IgD-negative memory B cell (primary cell): ENCODE measurements around the gene CTCFL. TPM values are rescaled to one million over a fixed set of nuclear protein-coding genes. Genes with fewer than 3 reads are reported as not detected.
"Not testable (repeated sequence)": the region's sequence is repeated elsewhere in the genome, so short reads cannot be mapped to it uniquely, and the experiment has no call there.

Experiments used
- H3K27ac Mint-ChIP-seq, 3 donors: one replicate each; pipeline ENCODE4 v1.8.0; 2020 to 2022; ENCODE audit warnings: mild to moderate bottlenecking in 3 of 3, mixed read lengths in 3 of 3, moderate library complexity in 1 of 3
- H3K27me3 Mint-ChIP-seq: one replicate; pipeline ENCODE4 v1.8.0; 2021; ENCODE audit warnings: mixed read lengths
- H3K36me3 Mint-ChIP-seq: one replicate; pipeline ENCODE4 v1.8.0; 2020; ENCODE audit warnings: mild to moderate bottlenecking, mixed read lengths
- H3K4me1 Mint-ChIP-seq, 3 donors: one replicate each; pipeline ENCODE4 v1.8.0; 2020 to 2022; ENCODE audit warnings: mixed read lengths in 3 of 3, mild to moderate bottlenecking in 1 of 3
- H3K4me3 Mint-ChIP-seq, 4 donors: one replicate each; pipeline ENCODE4 v1.8.0; 2020 to 2022; ENCODE audit warnings: mild to moderate bottlenecking in 4 of 4, mixed read lengths in 4 of 4, moderate library complexity in 3 of 4
- H3K9me3 Mint-ChIP-seq, 3 donors: one replicate each; pipeline ENCODE4 v1.8.0; 2020 to 2021; ENCODE audit warnings: mixed read lengths in 3 of 3, mild to moderate bottlenecking in 1 of 3
- polyA plus RNA-seq: library from polyadenylated mRNA; unstranded; fragments of 300-500 nt; fragmentation: Illumina TruSeq; gene quantifications from one replicate; pipeline ENCODE4 v1.2.3, GENCODE V29; 2021

CTCFL gene
- polyA plus RNA-seq, 1 donor from 2014 or later: not detected

GRCh38 chr20:57511709-57512108 is 13.2 kb downstream of the CTCFL start:
- H3K4me1 Mint-ChIP-seq, H3K36me3 Mint-ChIP-seq, H3K27ac Mint-ChIP-seq, H3K27me3 Mint-ChIP-seq, H3K9me3 Mint-ChIP-seq, H3K4me3 Mint-ChIP-seq: not testable (repeated sequence)

- no peaks in the 10 kb centered on the region for H3K9me3 Mint-ChIP-seq
- H3K4me3 Mint-ChIP-seq: no peak overlapping the region
- H3K36me3 Mint-ChIP-seq: peaks cover 1% of the 10 kb centered on the region
- peaks cover 3% of the 10 kb centered on the region for H3K27me3 Mint-ChIP-seq
- peaks cover under 1 to 13% (median 1%) of the 10 kb centered on the region in 3 donors for H3K4me1 Mint-ChIP-seq
- no peak overlapping the region for H3K27ac Mint-ChIP-seq
Measured at GRCh38 chr20:57509665-57510237, 15.2 kb downstream of the CTCFL start.

- H3K36me3 Mint-ChIP-seq: peaks cover 1% of the 10 kb centered on the region
- no peak overlapping the region for H3K27ac Mint-ChIP-seq
- H3K9me3 Mint-ChIP-seq: no peaks in the 10 kb centered on the region
- no peak overlapping the region for H3K4me3 Mint-ChIP-seq
- H3K27me3 Mint-ChIP-seq: peaks cover 3% of the 10 kb centered on the region
- peaks cover 4 to 18% (median 5%) of the 10 kb centered on the region in 3 donors for H3K4me1 Mint-ChIP-seq
Measured at GRCh38 chr20:57508831-57509230, 16.1 kb downstream of the CTCFL start.

- H3K36me3 Mint-ChIP-seq: peaks cover 1% of the 10 kb centered on the region
- H3K27ac Mint-ChIP-seq: no peak overlapping the region
- no peaks in the 10 kb centered on the region for H3K9me3 Mint-ChIP-seq
- no peak overlapping the region for H3K4me3 Mint-ChIP-seq
- H3K4me1 Mint-ChIP-seq: peaks cover 7 to 20% (median 7%) of the 10 kb centered on the region in 3 donors
- peaks cover 3% of the 10 kb centered on the region for H3K27me3 Mint-ChIP-seq
Measured at GRCh38 chr20:57508381-57508780, 16.6 kb downstream of the CTCFL start.

- no peak overlapping the region for H3K27ac Mint-ChIP-seq
- peaks cover 4% of the 10 kb centered on the region for H3K27me3 Mint-ChIP-seq
- no peaks in the 10 kb centered on the region for H3K9me3 Mint-ChIP-seq
- H3K4me1 Mint-ChIP-seq: peaks cover 15 to 24% (median 16%) of the 10 kb centered on the region in 3 donors
- no peak overlapping the region for H3K4me3 Mint-ChIP-seq
- H3K36me3 Mint-ChIP-seq: peaks cover 1% of the 10 kb centered on the region
Measured at GRCh38 chr20:57507477-57507876, 17.5 kb downstream of the CTCFL start.

GRCh38 chr20:57505979-57506378 is 19.0 kb downstream of the CTCFL start:
- no peak overlapping the region for H3K27ac Mint-ChIP-seq
- H3K4me1 Mint-ChIP-seq: peaks cover 18 to 24% (median 19%) of the 10 kb centered on the region in 3 donors
- H3K4me3 Mint-ChIP-seq: no peak overlapping the region
- no peaks in the 10 kb centered on the region for H3K9me3 Mint-ChIP-seq
- H3K27me3 Mint-ChIP-seq: peaks cover 4% of the 10 kb centered on the region
- no peaks in the 10 kb centered on the region for H3K36me3 Mint-ChIP-seq

- Mint-ChIP-seq H3K4me1 (peaks cover 18 to 28% (median 21%) of the 10 kb centered on the region in 3 donors), H3K27ac (no peak overlapping the region), H3K36me3 (peaks cover 1% of the 10 kb centered on the region), H3K27me3 (peaks cover 1% of the 10 kb centered on the region), H3K4me3 (peak overlapping the region in 1 of 4 donors; percentile 49), H3K9me3 (no peaks in the 10 kb centered on the region)
Measured at GRCh38 chr20:57504411-57504810, 20.5 kb downstream of the CTCFL start.

- H3K4me3 Mint-ChIP-seq: peak overlapping the region in 2 of 4 donors; percentile 77 to 89
- H3K9me3 Mint-ChIP-seq: no peaks in the 10 kb centered on the region
- H3K4me1 Mint-ChIP-seq: peaks cover 24 to 35% (median 26%) of the 10 kb centered on the region in 3 donors
- peaks cover 7% of the 10 kb centered on the region for H3K27me3 Mint-ChIP-seq
- no peak overlapping the region for H3K27ac Mint-ChIP-seq
- H3K36me3 Mint-ChIP-seq: peaks cover 1% of the 10 kb centered on the region
Measured at GRCh38 chr20:57503035-57503658, 21.8 kb downstream of the CTCFL start.

- H3K4me3 Mint-ChIP-seq: peak overlapping the region in 2 of 4 donors; percentile 18 to 38
- H3K27me3 Mint-ChIP-seq: peaks cover 7% of the 10 kb centered on the region
Measured at GRCh38 chr20:57502336-57502700, 22.6 kb downstream of the CTCFL start.

GRCh38 chr20:57501461-57502335 is 23.2 kb downstream of the CTCFL start:
- peaks cover 1% of the 10 kb centered on the region for H3K36me3 Mint-ChIP-seq
- no peaks in the 10 kb centered on the region for H3K9me3 Mint-ChIP-seq
- H3K4me3 Mint-ChIP-seq: no peak overlapping the region
- H3K27me3 Mint-ChIP-seq: peaks cover 7% of the 10 kb centered on the region
- H3K4me1 Mint-ChIP-seq: peaks cover 24 to 36% (median 26%) of the 10 kb centered on the region in 3 donors
- no peak overlapping the region for H3K27ac Mint-ChIP-seq

More at GRCh38 chr20:57502336-57502700, 22.6 kb downstream of the CTCFL start:
- no peak overlapping the region for H3K27ac Mint-ChIP-seq
- no peaks in the 10 kb centered on the region for H3K9me3 Mint-ChIP-seq
- peaks cover 1% of the 10 kb centered on the region for H3K36me3 Mint-ChIP-seq
- H3K4me1 Mint-ChIP-seq: peaks cover 24 to 36% (median 26%) of the 10 kb centered on the region in 3 donors

- peaks cover 24 to 36% (median 26%) of the 10 kb centered on the region in 3 donors for H3K4me1 Mint-ChIP-seq
- H3K36me3 Mint-ChIP-seq: peaks cover 1% of the 10 kb centered on the region
- H3K9me3 Mint-ChIP-seq: no peaks in the 10 kb centered on the region
- no peak overlapping the region for H3K27ac Mint-ChIP-seq
- H3K27me3 Mint-ChIP-seq: peaks cover 7% of the 10 kb centered on the region
- no peak overlapping the region for H3K4me3 Mint-ChIP-seq
Measured at GRCh38 chr20:57500962-57501361, 24.0 kb downstream of the CTCFL start.

GRCh38 chr20:57500235-57500634 is 24.7 kb downstream of the CTCFL start:
- H3K27me3 Mint-ChIP-seq: peaks cover 7% of the 10 kb centered on the region
- no peaks in the 10 kb centered on the region for H3K9me3 Mint-ChIP-seq
- peaks cover 26 to 34% (median 29%) of the 10 kb centered on the region in 3 donors for H3K4me1 Mint-ChIP-seq
- H3K4me3 Mint-ChIP-seq: peak overlapping the region in 1 of 4 donors; percentile 53
- no peak overlapping the region for H3K27ac Mint-ChIP-seq
- peaks cover 1% of the 10 kb centered on the region for H3K36me3 Mint-ChIP-seq

GRCh38 chr20:57499676-57500075 is 25.3 kb downstream of the CTCFL start:
- peak overlapping the region in 1 of 4 donors; percentile 53 for H3K4me3 Mint-ChIP-seq
- peaks cover 29 to 35% (median 32%) of the 10 kb centered on the region in 3 donors for H3K4me1 Mint-ChIP-seq
- peak overlapping the region in 1 of 3 donors; percentile 50 for H3K27ac Mint-ChIP-seq
- peaks cover 7% of the 10 kb centered on the region for H3K27me3 Mint-ChIP-seq
- peaks cover 1% of the 10 kb centered on the region for H3K36me3 Mint-ChIP-seq
- no peaks in the 10 kb centered on the region for H3K9me3 Mint-ChIP-seq

GRCh38 chr20:57498425-57499400 is 26.2 kb downstream of the CTCFL start:
- peaks cover 7% of the 10 kb centered on the region for H3K27me3 Mint-ChIP-seq

More at GRCh38 chr20:57498425-57499400, 26.2 kb downstream of the CTCFL start:
- Mint-ChIP-seq H3K27ac (peak overlapping the region in 1 of 3 donors; percentile 48), H3K4me1 (peaks cover 27 to 35% (median 30%) of the 10 kb centered on the region in 3 donors), H3K4me3 (no peak overlapping the region), H3K9me3 (no peaks in the 10 kb centered on the region), H3K36me3 (peaks cover 1% of the 10 kb centered on the region)
